NCI-H2029 treated with DMSO at 0.1 percent for 48 hours (cell line): ENCODE results near the gene ANKRD36C.
"Not testable (repeated sequence)": the region's sequence is repeated elsewhere in the genome, so short reads cannot be mapped to it uniquely, and the experiment has no call there.

Experiments used
- DNase-seq: peaks from one replicate; lab custom pipeline; 2025; lab: John Stamatoyannopoulos, UW

ANKRD36C gene

DNA sequence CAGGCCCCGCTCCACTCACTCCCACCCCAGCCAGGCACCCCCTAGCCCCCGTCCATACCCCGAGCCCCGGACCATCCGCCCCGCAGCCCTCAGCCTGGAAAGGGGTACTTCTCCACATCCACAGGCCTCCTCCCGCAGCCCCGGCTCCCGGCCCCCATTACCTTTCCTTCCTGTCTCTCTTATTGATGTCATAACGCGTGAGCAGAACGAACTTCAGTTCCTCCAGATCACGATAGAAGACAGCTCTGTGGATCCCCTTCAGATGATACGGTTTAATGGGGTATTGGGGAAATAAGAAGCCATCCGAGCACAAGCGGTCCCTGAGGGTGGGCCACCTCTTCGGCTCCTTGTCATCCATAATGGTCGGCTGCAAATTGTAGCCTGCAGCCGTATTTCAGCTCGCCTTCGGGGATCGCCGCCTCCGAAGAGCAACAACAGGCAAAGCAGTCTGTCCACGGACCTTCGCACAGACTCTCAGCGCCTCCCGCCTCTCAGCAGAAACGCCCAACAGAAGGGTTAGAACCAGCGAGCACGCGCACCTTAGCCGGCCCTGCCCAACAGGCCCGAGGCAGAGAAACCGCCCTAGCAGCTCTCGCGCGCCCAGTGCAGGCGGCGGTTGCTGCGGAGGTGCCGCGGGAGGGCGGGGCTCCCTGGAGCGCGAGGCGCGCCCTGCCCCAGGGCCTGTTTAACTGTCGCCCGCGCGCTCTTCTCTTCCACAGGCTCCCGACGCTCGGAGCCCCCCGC lies at the start of gene ANKRD36C:
Gene ANKRD36C (minus strand): TSS at position 474 of the 744 bp plus-strand sequence. CDS start 116 bp downstream, at position 358.
- not testable (repeated sequence) for DNase-seq

DNA sequence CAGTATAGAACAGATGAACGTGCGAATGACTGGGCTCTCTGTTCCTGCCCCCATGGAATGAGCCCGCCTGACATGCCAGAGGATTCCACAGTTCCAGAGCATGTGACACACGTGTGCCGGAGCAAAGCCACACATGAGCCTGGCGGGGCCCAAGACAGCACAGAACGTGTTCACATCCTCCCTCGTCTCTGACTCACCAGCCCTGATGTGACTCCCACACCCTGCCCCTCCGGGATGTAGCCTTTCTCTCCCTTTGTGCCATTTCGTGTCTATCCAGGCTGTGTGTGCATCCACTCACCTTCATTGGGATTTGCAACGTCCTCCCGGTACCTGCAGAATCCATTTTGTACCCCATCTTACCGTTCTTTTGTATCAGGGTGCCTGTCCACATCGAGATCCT lies 43.9 kb upstream of the ANKRD36C start:
- not testable (repeated sequence) for DNase-seq

DNA sequence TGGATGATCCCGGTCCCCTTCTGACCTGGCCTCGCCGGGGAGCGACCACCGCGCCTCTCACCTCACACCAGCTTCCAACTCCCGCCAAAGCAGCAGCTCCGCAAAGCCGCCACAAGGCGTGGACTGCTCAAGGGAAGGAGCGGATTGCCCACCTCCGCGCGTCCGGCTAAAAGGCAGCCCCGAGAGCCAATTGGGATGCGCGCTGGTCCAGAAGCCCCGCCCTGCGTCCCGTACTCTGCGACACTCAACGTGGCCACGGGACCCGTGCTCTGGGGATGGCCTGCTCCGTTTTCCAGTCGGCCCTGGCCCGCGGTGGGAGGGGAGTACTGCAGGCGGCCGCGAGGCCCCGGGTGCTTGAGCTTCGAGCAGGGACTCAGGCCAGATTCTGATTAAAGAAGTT lies 43.2 kb upstream of the ANKRD36C start, which contains the start of gene GPAT2:
Gene GPAT2 (minus strand): TSS at position 125 of the 400 bp plus-strand sequence. CDS start 2,557 bp downstream, outside the sequence.
- not testable (repeated sequence) for DNase-seq

DNA sequence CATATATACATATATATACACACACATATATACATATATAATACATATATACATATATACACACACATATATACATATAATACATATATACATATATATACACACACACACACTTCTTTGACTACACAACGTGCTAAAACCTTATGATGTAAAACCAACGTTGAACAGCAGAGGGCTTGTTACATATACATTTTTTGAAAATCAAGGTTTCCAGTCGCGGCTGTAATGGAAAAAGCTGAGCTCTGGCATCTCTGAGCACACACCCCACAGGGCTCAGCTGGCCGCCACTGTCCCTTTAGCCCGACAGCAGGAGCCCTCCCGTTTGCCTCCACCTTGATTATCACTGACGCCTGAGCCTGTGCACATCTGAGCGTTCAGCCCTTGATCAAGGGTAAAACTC lies 42.4 kb upstream of the ANKRD36C start:
- DNase-seq: not testable (repeated sequence)

GRCh38 chr2:96027725-96028325 lies 36.2 kb upstream of the ANKRD36C start:
- DNase-seq: not testable (repeated sequence)

- DNase-seq: not testable (repeated sequence)
Measured at GRCh38 chr2:96025755-96026154, 34.1 kb upstream of the ANKRD36C start.

- DNase-seq: no peak
Measured at GRCh38 chr2:96025194-96025492, 33.5 kb upstream of the ANKRD36C start.

DNA sequence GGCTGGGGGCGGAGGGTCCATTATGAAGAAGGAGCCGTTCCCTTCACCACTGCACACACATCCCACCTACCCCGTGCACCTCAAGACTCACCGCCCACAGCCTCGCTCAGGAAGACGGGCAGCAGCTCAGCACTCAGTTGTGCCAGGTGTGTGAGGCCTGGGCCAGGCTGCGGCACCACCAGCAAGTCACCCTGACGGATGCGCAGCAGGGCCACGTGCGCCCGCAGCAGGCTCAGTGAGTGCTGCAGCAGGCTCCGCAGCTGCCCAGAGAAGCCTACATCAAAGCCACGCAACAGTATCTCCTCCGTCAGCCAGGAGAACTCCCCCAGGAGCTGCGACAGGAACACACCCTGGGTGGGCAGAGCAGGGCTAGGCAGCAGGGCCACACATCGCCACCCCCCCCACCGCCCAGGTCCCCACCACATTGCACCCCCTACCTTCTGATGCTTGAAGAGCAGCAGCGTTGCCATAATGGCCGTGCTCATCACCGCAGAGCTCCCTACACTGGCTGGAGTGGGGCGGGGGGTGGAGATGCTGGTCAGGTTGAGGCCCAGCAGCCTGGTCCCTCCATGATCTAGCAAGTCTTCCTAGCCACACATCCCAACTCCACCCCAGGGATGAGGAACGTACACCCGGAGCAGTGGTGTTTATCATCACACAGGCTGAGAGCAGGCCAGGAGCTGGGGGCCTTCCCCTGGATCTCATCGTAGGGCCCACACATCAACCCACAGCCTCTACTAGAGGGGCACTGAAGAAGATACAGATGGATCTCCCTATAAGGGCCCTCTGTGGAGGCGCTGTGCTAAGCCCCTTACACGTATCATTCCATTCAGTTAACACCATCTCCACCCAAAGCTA lies 32.9 kb upstream of the ANKRD36C start:
- DNase-seq: no peak

- not testable (repeated sequence) for DNase-seq
Measured at GRCh38 chr2:96023701-96024100, 32.1 kb upstream of the ANKRD36C start.

GRCh38 chr2:96022701-96023447 lies 31.2 kb upstream of the ANKRD36C start:
- not testable (repeated sequence) for DNase-seq

DNA sequence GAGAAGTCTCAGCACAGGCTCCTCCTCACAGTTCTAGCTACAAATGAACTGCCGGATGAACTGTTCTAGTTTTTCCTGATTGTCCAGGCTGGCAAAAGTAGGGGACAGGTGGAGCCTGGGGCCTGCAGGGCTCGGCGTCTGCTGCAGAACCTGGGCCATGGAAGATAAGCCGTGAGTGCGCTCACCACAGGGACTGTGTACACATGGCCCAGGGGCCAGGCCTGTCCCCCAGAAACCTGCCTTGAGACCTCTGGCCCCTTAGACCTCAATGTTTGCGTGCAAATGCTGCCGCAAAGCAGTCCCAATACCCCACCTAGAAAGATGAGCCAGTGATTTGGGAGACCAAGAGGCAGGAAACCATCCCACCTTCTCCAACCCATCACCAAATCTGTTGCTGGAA lies 30.5 kb upstream of the ANKRD36C start:
- DNase-seq: not testable (repeated sequence)

DNA sequence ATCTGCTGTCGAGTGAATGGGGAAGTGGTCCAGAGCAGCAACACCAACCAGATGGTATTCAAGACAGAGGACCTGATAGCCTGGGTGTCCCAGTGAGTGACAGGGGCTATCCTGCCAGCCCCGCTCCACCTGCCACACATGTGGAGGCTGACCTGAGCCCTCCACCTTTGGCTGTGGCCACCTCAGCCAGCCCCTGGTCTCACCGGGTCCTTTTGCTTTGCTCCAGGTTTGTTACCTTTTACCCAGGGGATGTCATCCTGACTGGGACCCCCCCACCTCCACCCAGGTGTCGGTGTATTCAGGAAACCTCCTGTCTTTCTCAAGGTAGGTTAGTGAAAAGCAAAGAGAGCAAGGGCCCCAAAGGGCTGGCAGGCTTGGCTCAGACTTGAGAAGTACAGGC lies 29.5 kb upstream of the ANKRD36C start:
- not testable (repeated sequence) for DNase-seq

DNA sequence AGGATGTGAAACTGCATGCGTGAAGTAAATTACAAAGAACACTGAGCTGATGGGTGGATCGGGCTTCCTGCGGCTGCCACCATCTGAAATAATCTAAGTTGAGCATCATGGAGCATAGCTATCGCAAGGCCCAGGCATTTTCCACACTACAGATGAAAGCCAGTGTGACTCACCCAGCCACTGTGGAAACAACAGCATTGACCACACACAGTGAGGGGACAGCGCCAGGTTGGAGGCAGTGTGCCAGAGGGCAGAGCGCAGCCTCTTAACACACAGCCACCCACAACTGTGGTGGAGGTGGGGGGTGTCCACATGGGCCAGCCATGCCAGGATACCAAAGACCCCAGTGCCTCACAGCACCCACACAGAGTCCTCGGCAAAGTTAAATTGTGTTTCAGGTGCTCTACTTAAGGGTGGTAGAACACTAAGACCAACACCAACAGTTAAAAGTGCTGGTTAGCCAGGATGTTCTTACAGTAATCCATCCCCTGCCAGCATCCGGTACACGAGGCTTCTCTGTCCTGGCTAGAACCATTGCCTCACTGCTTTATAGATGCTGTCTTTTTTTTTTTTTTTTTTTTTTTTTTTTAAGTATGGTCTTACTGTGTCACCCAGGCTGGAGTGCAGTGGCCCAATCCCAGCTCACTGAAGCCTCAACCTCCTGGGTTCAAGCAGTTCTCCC lies 28.4 kb upstream of the ANKRD36C start:
- not testable (repeated sequence) for DNase-seq

GRCh38 chr2:96016321-96016720 lies 24.7 kb upstream of the ANKRD36C start:
- not testable (repeated sequence) for DNase-seq

DNA sequence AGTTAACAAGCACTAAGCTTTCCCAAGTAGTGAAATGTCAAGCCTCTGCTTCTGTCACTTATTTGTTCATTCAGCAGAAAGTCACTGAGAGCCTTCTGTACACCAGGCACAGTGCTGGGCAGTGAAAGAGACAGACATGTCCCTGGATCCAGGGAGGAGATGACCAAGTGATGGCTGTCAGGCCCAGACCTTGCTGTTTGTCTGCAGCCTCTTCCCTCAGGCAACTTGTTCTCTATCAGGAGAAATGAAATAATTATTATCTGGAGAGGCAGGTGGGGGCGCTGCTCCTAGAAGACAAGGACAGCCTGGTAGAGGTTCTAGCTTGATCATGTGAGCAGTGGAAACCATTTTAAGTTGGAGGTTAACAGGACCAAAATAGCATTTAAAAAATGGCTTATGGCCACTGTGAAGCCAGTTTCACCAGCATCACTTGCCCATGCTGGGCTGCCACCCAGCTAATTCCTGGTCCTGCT lies 21.2 kb upstream of the ANKRD36C start:
- not testable (repeated sequence) for DNase-seq

DNA sequence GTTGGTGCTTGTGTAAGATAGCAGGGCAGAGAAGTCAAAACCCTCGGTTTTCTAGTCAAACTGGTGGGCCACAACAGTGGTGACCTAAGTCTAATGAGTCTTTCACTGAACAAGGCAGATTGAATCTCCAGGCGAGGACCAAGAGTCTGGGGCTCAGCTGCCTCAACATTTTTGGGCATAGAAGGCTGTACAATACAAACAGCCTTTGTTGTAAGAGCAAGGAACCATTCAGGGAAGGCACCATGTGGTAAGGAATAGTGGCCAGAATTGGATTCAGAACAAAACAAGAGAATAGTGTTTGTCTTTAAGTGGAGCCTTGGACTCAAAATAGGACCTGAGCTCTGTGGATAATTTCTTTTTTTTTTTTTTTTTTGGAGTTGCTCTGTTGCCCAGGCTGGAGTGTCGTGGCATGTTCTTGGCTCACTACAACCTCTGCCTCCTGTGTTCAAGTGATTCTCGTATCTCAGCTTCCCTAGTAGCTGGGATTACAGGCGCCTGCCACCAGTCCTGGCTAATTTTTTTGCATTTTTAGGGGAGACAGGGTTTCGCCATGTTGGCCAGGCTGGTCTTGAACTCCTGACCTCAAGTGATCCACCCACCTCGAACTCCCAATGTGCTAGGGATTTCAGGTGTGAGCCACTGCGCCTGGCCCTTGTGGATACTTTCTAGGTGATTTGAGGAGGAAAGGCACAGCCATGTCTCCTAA lies 20.6 kb upstream of the ANKRD36C start:
- not testable (repeated sequence) for DNase-seq

GRCh38 chr2:96011129-96011455 lies 19.5 kb upstream of the ANKRD36C start:
- not testable (repeated sequence) for DNase-seq

- DNase-seq: not testable (repeated sequence)
Measured at GRCh38 chr2:96010320-96011128, 18.9 kb upstream of the ANKRD36C start.

DNA sequence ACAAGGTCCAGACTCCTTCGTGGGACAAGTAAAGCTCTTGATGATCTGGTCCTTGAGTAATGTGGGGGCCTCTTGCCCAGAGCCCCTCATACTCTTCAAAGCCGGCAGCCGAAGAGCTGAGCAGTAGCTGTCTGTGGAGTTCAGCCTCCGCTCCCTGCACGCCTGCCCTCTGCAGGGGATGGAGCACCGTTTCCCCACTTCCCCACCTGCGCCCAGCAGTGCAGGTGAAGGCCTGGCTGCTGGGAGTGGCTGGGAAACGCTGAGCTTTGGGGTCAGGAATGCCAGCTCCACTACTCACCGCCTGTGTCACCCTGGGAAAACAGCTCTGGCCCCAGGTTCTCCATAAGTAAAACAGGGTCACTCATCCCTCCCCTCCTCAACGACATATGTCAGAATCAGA lies 18.2 kb upstream of the ANKRD36C start:
- DNase-seq: not testable (repeated sequence)

- DNase-seq: not testable (repeated sequence)
Measured at GRCh38 chr2:96008051-96008450, 16.4 kb upstream of the ANKRD36C start.
